ENCODE results near the gene SGCD. TPM values are rescaled to one million over a fixed set of nuclear protein-coding genes. Genes with fewer than 3 reads are reported as not detected.

SGCD gene
- total and polyA plus RNA-seq, 2 experiments from 2014 or later: 69.7 to 71.2 TPM

DNA sequence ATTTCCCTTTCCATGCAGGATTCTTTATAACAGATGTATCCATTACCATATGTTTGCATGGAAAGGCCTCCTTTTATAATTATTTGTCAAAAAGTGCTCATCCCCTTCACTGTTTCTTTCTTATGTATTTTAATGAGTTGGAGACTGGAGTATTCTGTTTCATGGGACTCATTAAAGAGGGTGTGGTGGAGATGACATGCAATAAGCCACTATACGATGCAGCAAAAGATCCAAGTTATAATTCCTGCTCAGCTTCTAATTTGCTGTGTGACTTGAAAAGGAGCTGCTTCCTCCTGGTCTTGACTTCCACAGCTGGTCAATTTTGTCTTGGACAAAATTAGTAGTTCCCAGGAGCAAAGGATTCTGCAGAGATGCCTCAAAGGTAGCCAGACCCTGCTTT, 13.9 kb downstream of the SGCD start:
- Histone ChIP-seq H3F3A (ENCODE audit: insufficient read depth) (peaks cover 6% of the 10 kb centered on the region; the same call in 1 of the 2 replicates), H3K9ac (no peak overlapping the region), H3K27ac (no peak overlapping the region), H3K79me2 (ENCODE audit: insufficient read depth) (peaks cover 37% of the 10 kb centered on the region; the same call in 1 of the 2 replicates), H3K9me2 (ENCODE audit: insufficient read depth) (peaks cover 5% of the 10 kb centered on the region; the same call in 1 of the 2 replicates), H3K4me1 (ENCODE audit: insufficient read depth) (peaks cover 7% of the 10 kb centered on the region; the same call in 1 of the 2 replicates), H3K27me3 (replicated peaks; ENCODE audit: insufficient read depth) (no peaks in the 10 kb centered on the region), H3K9me3 (ENCODE audit: low read depth) (no peaks in the 10 kb centered on the region), H3K4me3 (no peak overlapping the region), H3K4me2 (ENCODE audit: unreplicated experiment) (no peak overlapping the region), H4K20me1 (ENCODE audit: insufficient read depth) (no peaks in the 10 kb centered on the region), H2AFZ (no peak overlapping the region), H3K36me3 (ENCODE audit: low read depth) (0 out of 2 replicates have a peak, but pooled peaks cover 6% of the 10 kb centered on the region)
- no peak for DNase-seq
- in situ Hi-C loops (cut with MboI): no loop called here
- no peak for TF ChIP-seq EZH2 (IDR thresholded peaks at IDR 0.05; ENCODE audit: insufficient read depth, poor library complexity, severe bottlenecking)
- no peak for TF ChIP-seq EZH2phosphoT487 (IDR thresholded peaks at IDR 0.05; ENCODE audit: insufficient read depth, low read depth)
- WGBS, 2 experiments (ENCODE audit: low coverage in 1 of 2, low lambda C conversion rate in 2 of 2, missing lambda C conversion rate in 2 of 2): 34 to 57% methylated on average over 1 of the region's 1 CpG

DNA sequence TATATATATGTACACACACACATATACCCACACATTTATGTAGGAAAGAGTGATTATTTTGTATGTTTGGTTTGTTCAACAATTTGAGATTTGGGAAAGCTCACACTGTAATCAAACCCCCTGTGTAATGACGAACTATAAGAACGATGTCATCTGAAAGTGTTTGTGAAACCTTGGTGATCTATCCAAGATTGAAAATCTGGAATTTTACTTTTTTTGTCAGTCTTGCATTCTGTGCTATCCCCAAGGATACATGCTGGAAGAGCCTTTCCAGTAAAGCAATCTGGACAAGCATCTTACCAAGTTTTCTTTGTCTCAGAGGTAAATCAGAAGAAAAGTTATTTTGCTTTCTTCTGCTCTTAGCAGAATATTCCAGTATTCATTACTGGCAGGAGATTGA, 23.3 kb downstream of the SGCD start:
- no peaks in the 10 kb centered on the region for H3K9me2 ChIP-seq (ENCODE audit: insufficient read depth)
- H3F3A ChIP-seq (ENCODE audit: insufficient read depth): peaks cover 10% of the 10 kb centered on the region; the same call in 1 of the 2 replicates
- H3K9ac ChIP-seq: no peak overlapping the region
- H3K36me3 ChIP-seq (ENCODE audit: low read depth): peaks cover 32% of the 10 kb centered on the region
- H3K4me1 ChIP-seq (ENCODE audit: insufficient read depth): peaks cover 10% of the 10 kb centered on the region; the same call in 1 of the 2 replicates
- no peak for DNase-seq
- 0 out of 2 replicates have a peak, but pooled peaks cover 12% of the 10 kb centered on the region for H3K79me2 ChIP-seq (ENCODE audit: insufficient read depth)
- H2AFZ ChIP-seq: no peak overlapping the region
- in situ Hi-C loops (cut with MboI): no loop called here
- TF ChIP-seq EZH2phosphoT487 (IDR thresholded peaks at IDR 0.05; ENCODE audit: insufficient read depth, low read depth) (no peak), EZH2 (IDR thresholded peaks at IDR 0.05; ENCODE audit: insufficient read depth, poor library complexity, severe bottlenecking) (no peak)
- H4K20me1 ChIP-seq (ENCODE audit: insufficient read depth): no peaks in the 10 kb centered on the region
- H3K9me3 ChIP-seq (ENCODE audit: low read depth): no peaks in the 10 kb centered on the region
- H3K27me3 ChIP-seq (replicated peaks; ENCODE audit: insufficient read depth): no peaks in the 10 kb centered on the region
- H3K4me2 ChIP-seq (ENCODE audit: unreplicated experiment): no peak overlapping the region
- no peak overlapping the region for H3K4me3 ChIP-seq
- WGBS, 2 experiments (ENCODE audit: low coverage in 1 of 2, low lambda C conversion rate in 2 of 2, missing lambda C conversion rate in 2 of 2): 28 to 30% methylated on average over 2 of the region's 2 CpGs
- no peak overlapping the region for H3K27ac ChIP-seq

DNA sequence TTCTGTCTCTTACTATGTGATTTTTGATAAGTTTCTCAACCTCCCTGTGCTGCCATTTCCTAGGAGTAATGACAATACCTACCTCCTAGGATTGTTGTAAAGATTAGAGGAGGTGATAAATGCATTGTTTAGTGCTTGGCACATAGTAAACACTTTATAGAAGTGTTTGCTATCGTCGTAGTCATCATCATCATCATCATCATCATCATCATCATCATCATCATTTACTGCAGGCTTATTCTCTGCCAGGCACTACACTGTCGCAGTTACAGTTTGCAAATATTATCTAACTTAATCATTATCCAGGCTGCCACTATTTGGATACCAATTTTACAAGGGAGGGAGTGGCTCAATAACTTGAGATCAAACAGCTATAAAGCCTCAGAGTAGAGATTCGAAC, 24.5 kb downstream of the SGCD start:
- no peaks in the 10 kb centered on the region for H3K27me3 ChIP-seq (replicated peaks; ENCODE audit: insufficient read depth)
- WGBS, 2 experiments (ENCODE audit: low coverage in 1 of 2, low lambda C conversion rate in 2 of 2, missing lambda C conversion rate in 2 of 2): 97% methylated on average over 4 of the region's 4 CpGs
- in situ Hi-C loops (cut with MboI): no loop called here
- H3K4me1 ChIP-seq (ENCODE audit: insufficient read depth): peaks cover 17% of the 10 kb centered on the region
- H3F3A ChIP-seq (ENCODE audit: insufficient read depth): peaks cover 10% of the 10 kb centered on the region; the same call in 1 of the 2 replicates
- no peak for DNase-seq
- peaks cover 30% of the 10 kb centered on the region for H3K36me3 ChIP-seq (ENCODE audit: low read depth)
- no peak for TF ChIP-seq EZH2 (IDR thresholded peaks at IDR 0.05; ENCODE audit: insufficient read depth, poor library complexity, severe bottlenecking)
- no peak for TF ChIP-seq EZH2phosphoT487 (IDR thresholded peaks at IDR 0.05; ENCODE audit: insufficient read depth, low read depth)
- H3K4me2 ChIP-seq (ENCODE audit: unreplicated experiment): no peak overlapping the region
- no peak overlapping the region for H3K27ac ChIP-seq
- H3K79me2 ChIP-seq (ENCODE audit: insufficient read depth): 0 out of 2 replicates have a peak, but pooled peaks cover 5% of the 10 kb centered on the region
- no peak overlapping the region for H3K9ac ChIP-seq
- no peak overlapping the region for H3K4me3 ChIP-seq
- no peaks in the 10 kb centered on the region for H3K9me2 ChIP-seq (ENCODE audit: insufficient read depth)
- H2AFZ ChIP-seq: no peak overlapping the region
- no peaks in the 10 kb centered on the region for H4K20me1 ChIP-seq (ENCODE audit: insufficient read depth)
- H3K9me3 ChIP-seq (ENCODE audit: low read depth): no peaks in the 10 kb centered on the region

DNA sequence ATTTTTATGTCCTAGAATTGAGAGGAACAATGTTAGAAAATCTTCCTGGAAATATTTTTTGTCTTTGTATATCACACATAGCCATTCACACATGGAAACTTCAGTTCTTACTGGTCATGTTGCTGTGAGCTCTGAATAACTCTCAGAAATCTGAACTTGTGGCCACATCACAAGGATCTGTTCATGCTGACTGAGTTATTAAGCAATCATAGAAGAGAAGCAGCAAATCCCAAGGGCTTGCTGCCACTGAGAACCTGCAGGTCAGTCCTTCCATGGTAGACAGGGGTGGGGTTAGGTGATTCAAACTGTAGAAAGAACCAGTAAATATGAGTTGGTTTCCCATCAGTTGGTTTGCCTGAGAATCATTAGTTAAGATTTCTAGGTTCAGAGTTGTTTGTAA, 27.6 kb downstream of the SGCD start:
- Histone ChIP-seq H2AFZ (no peak overlapping the region), H3F3A (ENCODE audit: insufficient read depth) (peaks cover 34% of the 10 kb centered on the region), H4K20me1 (ENCODE audit: insufficient read depth) (no peaks in the 10 kb centered on the region), H3K79me2 (ENCODE audit: insufficient read depth) (0 out of 2 replicates have a peak, but pooled peaks cover 5% of the 10 kb centered on the region), H3K36me3 (ENCODE audit: low read depth) (0 out of 2 replicates have a peak, but pooled peaks cover 5% of the 10 kb centered on the region), H3K27me3 (replicated peaks; ENCODE audit: insufficient read depth) (no peaks in the 10 kb centered on the region), H3K4me2 (ENCODE audit: unreplicated experiment) (no peak overlapping the region), H3K27ac (peak overlapping the region; percentile 24; the same call in 1 of the 2 replicates), H3K9me2 (ENCODE audit: insufficient read depth) (no peaks in the 10 kb centered on the region), H3K4me3 (no peak overlapping the region), H3K9me3 (ENCODE audit: low read depth) (no peaks in the 10 kb centered on the region), H3K4me1 (ENCODE audit: insufficient read depth) (peaks cover 34% of the 10 kb centered on the region), H3K9ac (no peak overlapping the region)
- DNase-seq: peak; percentile 63
- TF ChIP-seq EZH2phosphoT487 (IDR thresholded peaks at IDR 0.05; ENCODE audit: insufficient read depth, low read depth): no peak
- TF ChIP-seq EZH2 (IDR thresholded peaks at IDR 0.05; ENCODE audit: insufficient read depth, poor library complexity, severe bottlenecking): no peak
- in situ Hi-C loops (cut with MboI): no loop called here

All from GM23248 (cell line).